Body of pancreas (tissue), 4 donors: ENCODE results near the gene CLBA1.

Experiments used
- POLR2A ChIP-seq, 3 donors: fragments of 450-650 bp; IDR thresholded peaks; one replicate each; pipeline ENCODE4 v1.6.1; 2016; ENCODE audit warnings: antibody characterized with exemption in 3 of 3, mild to moderate bottlenecking in 2 of 3
- TF ChIP-seq, protein P1 (sequence below), 7 experiments: fragments of 450-650 bp in 4 of 7; fragments of 200-600 bp in 3 of 7; sonication (generic) in 3 of 7; IDR thresholded peaks; one replicate each; pipeline ENCODE4 v1.5.1; 2016 to 2019; ENCODE audit warnings: antibody characterized with exemption in 7 of 7

DNA sequence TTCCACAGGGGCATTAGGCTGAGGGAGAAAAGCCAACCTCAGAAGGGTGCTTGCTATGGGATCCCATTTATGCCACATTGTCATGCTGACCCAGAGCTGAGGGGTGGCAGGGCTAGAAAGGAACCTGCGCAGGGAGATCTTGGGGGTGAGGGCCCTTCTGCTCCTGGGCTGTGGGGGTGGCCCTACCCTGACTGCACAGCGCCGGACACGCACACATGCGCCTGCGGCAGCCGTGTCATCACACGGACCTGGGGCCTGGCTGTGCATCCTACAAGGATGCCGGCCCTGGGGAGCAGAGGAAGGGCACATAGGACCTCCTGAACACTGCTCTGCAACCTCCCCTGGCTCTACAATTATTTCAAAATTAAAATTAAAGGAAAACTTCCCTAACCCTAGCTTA, 28.4 kb downstream of the CLBA1 start:
- TF ChIP-seq, protein P1, sequence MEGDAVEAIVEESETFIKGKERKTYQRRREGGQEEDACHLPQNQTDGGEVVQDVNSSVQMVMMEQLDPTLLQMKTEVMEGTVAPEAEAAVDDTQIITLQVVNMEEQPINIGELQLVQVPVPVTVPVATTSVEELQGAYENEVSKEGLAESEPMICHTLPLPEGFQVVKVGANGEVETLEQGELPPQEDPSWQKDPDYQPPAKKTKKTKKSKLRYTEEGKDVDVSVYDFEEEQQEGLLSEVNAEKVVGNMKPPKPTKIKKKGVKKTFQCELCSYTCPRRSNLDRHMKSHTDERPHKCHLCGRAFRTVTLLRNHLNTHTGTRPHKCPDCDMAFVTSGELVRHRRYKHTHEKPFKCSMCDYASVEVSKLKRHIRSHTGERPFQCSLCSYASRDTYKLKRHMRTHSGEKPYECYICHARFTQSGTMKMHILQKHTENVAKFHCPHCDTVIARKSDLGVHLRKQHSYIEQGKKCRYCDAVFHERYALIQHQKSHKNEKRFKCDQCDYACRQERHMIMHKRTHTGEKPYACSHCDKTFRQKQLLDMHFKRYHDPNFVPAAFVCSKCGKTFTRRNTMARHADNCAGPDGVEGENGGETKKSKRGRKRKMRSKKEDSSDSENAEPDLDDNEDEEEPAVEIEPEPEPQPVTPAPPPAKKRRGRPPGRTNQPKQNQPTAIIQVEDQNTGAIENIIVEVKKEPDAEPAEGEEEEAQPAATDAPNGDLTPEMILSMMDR (IDR thresholded peaks at IDR 0.05): no peak
- no peak for TF ChIP-seq POLR2A (IDR thresholded peaks at IDR 0.05)
